Trophoblast cell (in vitro differentiated cells and primary cell): ENCODE results near the gene CGB2.

ENCODE experiments used
- DNase-seq, 2 donors: peaks; one replicate each; pipeline ENCODE4 v3.0.0-alpha.2; 2016
- H2AFZ ChIP-seq: 2 replicates; pipeline ENCODE4 v1.6.1; 2013; ENCODE audit warnings: low read length, moderate library complexity, mild to moderate bottlenecking; ENCODE audit not compliant: insufficient read depth, poor library complexity
- H2AK5ac ChIP-seq: 2 replicates; pipeline ENCODE4 v1.6.1; 2013; ENCODE audit warnings: mild to moderate bottlenecking, low read length
- H2BK120ac ChIP-seq: 2 replicates; pipeline ENCODE4 v1.6.1; 2013; ENCODE audit warnings: low read length, mild to moderate bottlenecking, moderate library complexity; ENCODE audit not compliant: insufficient read depth, poor library complexity
- H2BK12ac ChIP-seq: 2 replicates; pipeline ENCODE4 v1.6.1; 2013; ENCODE audit warnings: mild to moderate bottlenecking, low read length, moderate library complexity
- H2BK5ac ChIP-seq: 2 replicates; pipeline ENCODE4 v1.6.1; 2013; ENCODE audit warnings: low read length, low read depth, moderate library complexity, mild to moderate bottlenecking; ENCODE audit not compliant: poor library complexity
- H3K14ac ChIP-seq: 2 replicates; pipeline ENCODE4 v1.6.1; 2013; ENCODE audit warnings: mild to moderate bottlenecking, low read length
- H3K18ac ChIP-seq: 2 replicates; pipeline ENCODE4 v1.6.1; 2013; ENCODE audit warnings: mild to moderate bottlenecking, low read length
- H3K23ac ChIP-seq: 2 replicates; pipeline ENCODE4 v1.6.1; 2013; ENCODE audit warnings: low read length
- H3K27ac ChIP-seq: 2 replicates; pipeline ENCODE4 v1.5.1; 2013; ENCODE audit warnings: low read depth, mild to moderate bottlenecking, inconsistent platforms, low read length, moderate library complexity
- H3K27me3 ChIP-seq: 2 replicates; pipeline ENCODE4 v1.6.1; 2013; ENCODE audit warnings: inconsistent platforms, mild to moderate bottlenecking, low read length, moderate library complexity; ENCODE audit not compliant: insufficient read depth
- H3K36me3 ChIP-seq, 2 experiments: 1 replicate in 1 of 2; 2 replicates in 1 of 2; pipeline ENCODE4 v1.6.1; 2013; ENCODE audit warnings: low read length in 2 of 2, mild to moderate bottlenecking in 2 of 2, moderate library complexity in 1 of 2; ENCODE audit not compliant: insufficient read depth in 2 of 2, control insufficient read depth in 1 of 2
- H3K4ac ChIP-seq: 2 replicates; pipeline ENCODE4 v1.6.1; 2013; ENCODE audit warnings: low read depth, mild to moderate bottlenecking, low read length, moderate library complexity
- H3K4me1 ChIP-seq, 2 experiments: 1 replicate in 1 of 2; 2 replicates in 1 of 2; pipeline ENCODE4 v1.6.1; 2013; ENCODE audit warnings: low read length in 2 of 2, mild to moderate bottlenecking in 2 of 2, moderate library complexity in 1 of 2; ENCODE audit not compliant: insufficient read depth in 2 of 2, control insufficient read depth in 1 of 2
- H3K4me2 ChIP-seq: 2 replicates; pipeline ENCODE4 v1.6.1; 2013; ENCODE audit warnings: inconsistent platforms, mild to moderate bottlenecking, low read length, moderate library complexity
- H3K4me3 ChIP-seq: 2 replicates; pipeline ENCODE4 v1.5.1; 2013; ENCODE audit warnings: mild to moderate bottlenecking, low read depth, low read length, inconsistent platforms
- H3K79me1 ChIP-seq: one replicate; pipeline ENCODE4 v1.6.1; 2013; ENCODE audit warnings: low read length
- H3K79me2 ChIP-seq: 2 replicates; pipeline ENCODE4 v1.6.1; 2013; ENCODE audit warnings: low read length, mild to moderate bottlenecking; ENCODE audit not compliant: control insufficient read depth, insufficient read depth, poor library complexity
- H3K9ac ChIP-seq: 2 replicates; pipeline ENCODE4 v1.6.1; 2013; ENCODE audit warnings: mild to moderate bottlenecking, low read length
- H3K9me3 ChIP-seq: 2 replicates; pipeline ENCODE4 v1.6.1; 2013; ENCODE audit warnings: low read depth, mild to moderate bottlenecking, control low read depth, inconsistent platforms, low read length; ENCODE audit not compliant: insufficient read depth
- H4K12ac ChIP-seq: 2 replicates; pipeline ENCODE4 v1.6.1; 2013; ENCODE audit warnings: low read depth, mild to moderate bottlenecking, low read length, moderate library complexity
- H4K8ac ChIP-seq: 2 replicates; pipeline ENCODE4 v1.6.1; 2013; ENCODE audit warnings: low read depth, mild to moderate bottlenecking, low read length, moderate library complexity
- H4K91ac ChIP-seq: one replicate; pipeline ENCODE4 v1.6.1; 2013; ENCODE audit warnings: low read depth, mild to moderate bottlenecking, low read length, moderate library complexity
- whole genome bisulfite sequencing: extraction: QIAGEN DNeasy Blood & Tissue Kit; methylation state at CpG from one replicate; pipeline ENCODE4 v1.1.7; 2013; ENCODE audit warnings: missing lambda C conversion rate; ENCODE audit not compliant: insufficient read length, insufficient coverage; ENCODE audit errors: extremely low coverage; 5-methylcytosine and 5-hydroxymethylcytosine counted together

CGB2 gene

GRCh38 chr19:48987323-48987722 is 44.4 kb upstream of the CGB2 start:
- no peak overlapping the region for H3K18ac ChIP-seq
- no peak overlapping the region for H2AFZ ChIP-seq
- H3K9me3 ChIP-seq = no peaks in the 10 kb centered on the region
- H3K23ac ChIP-seq = no peak overlapping the region
- no peak overlapping the region for H3K4ac ChIP-seq
- H4K12ac ChIP-seq = no peak overlapping the region
- WGBS = no CpG with 5 or more reads among the region's 7 CpGs
- no peak overlapping the region for H3K9ac ChIP-seq
- H3K4me3 ChIP-seq = no peak overlapping the region
- H3K27ac ChIP-seq = no peak overlapping the region
- H3K4me1 ChIP-seq = peaks cover 21 to 22% of the 10 kb centered on the region in 2 experiments
- no peak overlapping the region for H2AK5ac ChIP-seq
- H3K27me3 ChIP-seq = no peaks in the 10 kb centered on the region
- H2BK5ac ChIP-seq = no peak overlapping the region
- H2BK12ac ChIP-seq = no peak overlapping the region
- no peak overlapping the region for H3K14ac ChIP-seq
- H3K4me2 ChIP-seq = no peak overlapping the region
- H4K8ac ChIP-seq = no peak overlapping the region
- peaks cover 55 to 62% of the 10 kb centered on the region in 2 experiments for H3K36me3 ChIP-seq
- H3K79me1 ChIP-seq = peaks cover 6% of the 10 kb centered on the region
- no peak for DNase-seq
- no peak overlapping the region for H2BK120ac ChIP-seq
- H4K91ac ChIP-seq = no peak overlapping the region
- H3K79me2 ChIP-seq = peaks cover 7% of the 10 kb centered on the region

- Histone ChIP-seq H2BK120ac (no peak overlapping the region), H3K18ac (no peak overlapping the region), H3K9me3 (no peaks in the 10 kb centered on the region), H3K27ac (no peak overlapping the region), H3K4me1 (peaks cover 21 to 22% of the 10 kb centered on the region in 2 experiments), H2BK12ac (no peak overlapping the region), H4K91ac (no peak overlapping the region), H2BK5ac (no peak overlapping the region), H3K4me2 (no peak overlapping the region), H3K4me3 (no peak overlapping the region), H2AFZ (no peak overlapping the region), H3K23ac (no peak overlapping the region), H3K36me3 (peaks cover 47 to 53% of the 10 kb centered on the region in 2 experiments), H4K12ac (no peak overlapping the region), H4K8ac (no peak overlapping the region), H3K79me1 (peaks cover 13% of the 10 kb centered on the region), H3K79me2 (peaks cover 14% of the 10 kb centered on the region), H3K14ac (no peak overlapping the region), H3K4ac (no peak overlapping the region), H3K27me3 (no peaks in the 10 kb centered on the region), H3K9ac (no peak overlapping the region), H2AK5ac (no peak overlapping the region)
- no peak for DNase-seq
- no CpG with 5 or more reads among the region's 7 CpGs for WGBS
Measured at GRCh38 chr19:48988286-48988685, 43.4 kb upstream of the CGB2 start.

- no peak overlapping the region for H2AFZ ChIP-seq
- no peak for DNase-seq
- no peak overlapping the region for H3K23ac ChIP-seq
- H3K18ac ChIP-seq = no peak overlapping the region
- peaks cover 15% of the 10 kb centered on the region for H3K79me2 ChIP-seq
- H3K4ac ChIP-seq = no peak overlapping the region
- H3K14ac ChIP-seq = no peak overlapping the region
- H4K12ac ChIP-seq = no peak overlapping the region
- H3K27me3 ChIP-seq = no peaks in the 10 kb centered on the region
- no CpG with 5 or more reads among the region's 9 CpGs for WGBS
- H3K9ac ChIP-seq = no peak overlapping the region
- H3K4me1 ChIP-seq = peaks cover 21 to 22% of the 10 kb centered on the region in 2 experiments
- no peak overlapping the region for H3K4me3 ChIP-seq
- no peak overlapping the region for H2BK120ac ChIP-seq
- no peaks in the 10 kb centered on the region for H3K9me3 ChIP-seq
- H3K79me1 ChIP-seq = peaks cover 17% of the 10 kb centered on the region
- H4K91ac ChIP-seq = no peak overlapping the region
- H2BK5ac ChIP-seq = no peak overlapping the region
- H4K8ac ChIP-seq = no peak overlapping the region
- no peak overlapping the region for H3K27ac ChIP-seq
- H3K4me2 ChIP-seq = no peak overlapping the region
- H2AK5ac ChIP-seq = no peak overlapping the region
- no peak overlapping the region for H2BK12ac ChIP-seq
- peaks cover 46 to 52% of the 10 kb centered on the region in 2 experiments for H3K36me3 ChIP-seq
Measured at GRCh38 chr19:48988860-48989259, 42.8 kb upstream of the CGB2 start.

- no peak overlapping the region for H3K9ac ChIP-seq
- no peak overlapping the region for H2AK5ac ChIP-seq
- no peak overlapping the region for H3K4me2 ChIP-seq
- peaks cover 18% of the 10 kb centered on the region for H3K79me2 ChIP-seq
- H2BK5ac ChIP-seq = no peak overlapping the region
- H3K4me3 ChIP-seq = no peak overlapping the region
- H3K4ac ChIP-seq = no peak overlapping the region
- H4K91ac ChIP-seq = no peak overlapping the region
- no peak overlapping the region for H4K12ac ChIP-seq
- H2BK12ac ChIP-seq = peak overlapping the region; percentile 12
- peak overlapping the region; percentile 41 for H3K27ac ChIP-seq
- WGBS = no CpG with 5 or more reads among the region's 17 CpGs
- DNase-seq = peak; percentile 98 to 99
- peaks cover 42 to 47% of the 10 kb centered on the region in 2 experiments for H3K36me3 ChIP-seq
- peaks cover 17% of the 10 kb centered on the region for H3K79me1 ChIP-seq
- H3K14ac ChIP-seq = no peak overlapping the region
- H2BK120ac ChIP-seq = no peak overlapping the region
- no peak overlapping the region for H2AFZ ChIP-seq
- no peak overlapping the region for H3K23ac ChIP-seq
- peaks cover 21 to 28% of the 10 kb centered on the region in 2 experiments for H3K4me1 ChIP-seq
- no peaks in the 10 kb centered on the region for H3K27me3 ChIP-seq
- H3K9me3 ChIP-seq = no peaks in the 10 kb centered on the region
- H3K18ac ChIP-seq = no peak overlapping the region
- no peak overlapping the region for H4K8ac ChIP-seq
Measured at GRCh38 chr19:48989701-48990291, 41.9 kb upstream of the CGB2 start.
